H7 (cell line): ENCODE data around the gene DPP4. TPM values are rescaled to one million over a fixed set of nuclear protein-coding genes. Genes with fewer than 3 reads are reported as not detected.
"Not testable (repeated sequence)": the region's sequence is repeated elsewhere in the genome, so short reads cannot be mapped to it uniquely, and the experiment has no call there.

Experiments
- DNase-seq: peaks from one replicate; pipeline ENCODE4 v3.0.0; 2012
- H3K27me3 ChIP-seq: 2 replicates; pipeline ENCODE4 v1.6.0; 2011; ENCODE audit warnings: mild to moderate bottlenecking, low read length; ENCODE audit not compliant: control insufficient read depth, insufficient read depth
- H3K36me3 ChIP-seq: replicated peaks from 2 replicates; pipeline ENCODE4 v1.5.1; 2011; ENCODE audit warnings: low read length; ENCODE audit not compliant: control insufficient read depth, insufficient read depth
- H3K4me3 ChIP-seq: 2 replicates; pipeline ENCODE4 v1.5.1; 2011; ENCODE audit warnings: low read depth, mild to moderate bottlenecking, control low read depth, low read length, moderate library complexity; ENCODE audit not compliant: insufficient read depth
- total RNA-seq: library from RNA; depleted of rRNA; stranded (reverse); fragments of >200 nt; shearing (Covaris generic); gene quantifications from 2 replicates; pipeline ENCODE4 v1.2.3, GENCODE V29; 2014

The DPP4 gene
- total RNA-seq, 1 experiment from 2014 or later, result 4.3 TPM

GRCh38 chr2:161983866-161984265 lies 90.1 kb downstream of the DPP4 start:
- Histone ChIP-seq H3K36me3 (no peaks in the 10 kb centered on the region), H3K4me3 (no peak overlapping the region), H3K27me3 (no peaks in the 10 kb centered on the region)
- no peak for DNase-seq

GRCh38 chr2:161983331-161983651 lies 90.7 kb downstream of the DPP4 start:
- Histone ChIP-seq H3K36me3 (no peaks in the 10 kb centered on the region), H3K4me3 (no peak overlapping the region), H3K27me3 (no peaks in the 10 kb centered on the region)
- DNase-seq, result no peak

- H3K36me3 ChIP-seq, result no peaks in the 10 kb centered on the region
- DNase-seq, result no peak
- H3K27me3 ChIP-seq, result no peaks in the 10 kb centered on the region
- H3K4me3 ChIP-seq, result no peak overlapping the region
Observed at GRCh38 chr2:161982548-161983330, 91.3 kb downstream of the DPP4 start.

GRCh38 chr2:161981679-161982250 lies 92.2 kb downstream of the DPP4 start:
- H3K4me3 ChIP-seq, result no peak overlapping the region
- H3K27me3 ChIP-seq, result no peaks in the 10 kb centered on the region
- H3K36me3 ChIP-seq, result no peaks in the 10 kb centered on the region
- DNase-seq, result no peak

GRCh38 chr2:161980976-161981375 lies 93.0 kb downstream of the DPP4 start:
- Histone ChIP-seq H3K27me3 (no peaks in the 10 kb centered on the region), H3K36me3 (no peaks in the 10 kb centered on the region), H3K4me3 (no peak overlapping the region)
- DNase-seq, result no peak

- H3K27me3 ChIP-seq, result no peaks in the 10 kb centered on the region
- DNase-seq, result no peak
- H3K36me3 ChIP-seq, result no peaks in the 10 kb centered on the region
- H3K4me3 ChIP-seq, result no peak overlapping the region
Observed at GRCh38 chr2:161979490-161979889, 94.5 kb downstream of the DPP4 start.

GRCh38 chr2:161977926-161978325 lies 96.1 kb downstream of the DPP4 start:
- not testable (repeated sequence) for H3K27me3 ChIP-seq

GRCh38 chr2:161976917-161977316 lies 97.1 kb downstream of the DPP4 start:
- no peak for DNase-seq
- Histone ChIP-seq H3K27me3 (no peaks in the 10 kb centered on the region), H3K4me3 (no peak overlapping the region), H3K36me3 (no peaks in the 10 kb centered on the region)

More at GRCh38 chr2:161977926-161978325, 96.1 kb downstream of the DPP4 start:
- H3K4me3 ChIP-seq, H3K36me3 ChIP-seq, DNase-seq: not testable (repeated sequence)

GRCh38 chr2:161976295-161976694 lies 97.7 kb downstream of the DPP4 start:
- H3K36me3 ChIP-seq, result no peaks in the 10 kb centered on the region
- DNase-seq, result no peak
- H3K27me3 ChIP-seq, result no peaks in the 10 kb centered on the region
- H3K4me3 ChIP-seq, result no peak overlapping the region

- H3K27me3 ChIP-seq, result no peaks in the 10 kb centered on the region
Observed at GRCh38 chr2:161975813-161976160, 98.2 kb downstream of the DPP4 start.

GRCh38 chr2:161975062-161975812 lies 98.8 kb downstream of the DPP4 start:
- no peak overlapping the region for H3K4me3 ChIP-seq
- DNase-seq, result no peak
- H3K27me3 ChIP-seq, result no peaks in the 10 kb centered on the region
- H3K36me3 ChIP-seq, result no peaks in the 10 kb centered on the region

More at GRCh38 chr2:161975813-161976160, 98.2 kb downstream of the DPP4 start:
- Histone ChIP-seq H3K36me3 (no peaks in the 10 kb centered on the region), H3K4me3 (no peak overlapping the region)
- DNase-seq, result no peak

- Histone ChIP-seq H3K4me3 (no peak overlapping the region), H3K27me3 (no peaks in the 10 kb centered on the region), H3K36me3 (no peaks in the 10 kb centered on the region)
- no peak for DNase-seq
Observed at GRCh38 chr2:161974461-161974860, 99.6 kb downstream of the DPP4 start.

- H3K4me3 ChIP-seq, result no peak overlapping the region
- DNase-seq, result no peak
Observed at GRCh38 chr2:161972866-161973265, 101.1 kb downstream of the DPP4 start.

GRCh38 chr2:161972232-161972631 lies 101.8 kb downstream of the DPP4 start:
- Histone ChIP-seq H3K27me3 (no peaks in the 10 kb centered on the region), H3K4me3 (no peak overlapping the region), H3K36me3 (no peaks in the 10 kb centered on the region)
- DNase-seq, result no peak

More at GRCh38 chr2:161972866-161973265, 101.1 kb downstream of the DPP4 start:
- H3K27me3 ChIP-seq, result no peaks in the 10 kb centered on the region
- no peaks in the 10 kb centered on the region for H3K36me3 ChIP-seq

GRCh38 chr2:161971551-161971950 lies 102.5 kb downstream of the DPP4 start:
- H3K27me3 ChIP-seq, result no peaks in the 10 kb centered on the region
- peak; percentile 8 for DNase-seq
- no peaks in the 10 kb centered on the region for H3K36me3 ChIP-seq
- no peak overlapping the region for H3K4me3 ChIP-seq
